Endothelial cell of hepatic sinusoid (primary cell): ENCODE measurements around the gene OBP2B.
"Not testable (repeated sequence)": the region's sequence is repeated elsewhere in the genome, so short reads cannot be mapped to it uniquely, and the experiment has no call there.

Experiments
- in situ Hi-C: cut with HindIII; loops from 2 replicates; pipeline ENCODE4 v1.10.0; 2017; ENCODE audit warnings: low sequenced_read_pairs

The OBP2B gene

GRCh38 chr9:133223159-133223756, 14.2 kb upstream of the OBP2B start:
- in situ Hi-C loops = not testable (repeated sequence)

- in situ Hi-C loops = not testable (repeated sequence)
Measured at GRCh38 chr9:133221994-133222393, 12.9 kb upstream of the OBP2B start.

DNA sequence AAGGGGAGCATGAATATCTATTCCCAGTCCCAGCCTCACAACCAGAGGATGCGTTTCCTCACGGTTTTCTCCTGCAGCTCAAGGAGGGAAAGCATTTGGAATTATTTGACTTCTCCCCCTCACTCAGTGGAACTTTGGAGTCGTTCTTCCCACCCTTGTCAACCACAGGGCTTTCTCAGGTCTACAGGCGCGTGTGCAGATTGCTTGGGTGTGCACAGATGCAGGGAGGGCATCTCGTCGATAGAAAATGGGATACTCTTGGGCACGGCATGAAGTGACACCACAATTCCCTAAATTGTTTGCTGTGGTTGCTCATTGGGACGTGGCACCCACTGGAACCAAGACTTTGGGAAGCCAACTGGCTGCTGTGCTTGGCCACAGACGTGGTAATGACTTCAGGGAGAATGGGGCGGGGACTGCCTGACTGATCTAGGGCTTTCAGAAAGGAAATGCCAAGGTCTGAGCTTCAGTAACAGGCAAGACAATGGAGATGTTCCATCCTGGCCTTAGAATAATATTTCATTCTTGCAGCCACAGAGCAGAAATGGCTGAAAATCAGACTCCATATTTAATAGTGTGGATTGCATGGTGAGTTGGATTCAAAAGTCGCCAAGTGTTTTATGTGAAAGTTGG, 12.2 kb upstream of the OBP2B start:
- in situ Hi-C loops = no loop called here

- in situ Hi-C loops = not testable (repeated sequence)
Measured at GRCh38 chr9:133218049-133218975, 9.3 kb upstream of the OBP2B start.

DNA sequence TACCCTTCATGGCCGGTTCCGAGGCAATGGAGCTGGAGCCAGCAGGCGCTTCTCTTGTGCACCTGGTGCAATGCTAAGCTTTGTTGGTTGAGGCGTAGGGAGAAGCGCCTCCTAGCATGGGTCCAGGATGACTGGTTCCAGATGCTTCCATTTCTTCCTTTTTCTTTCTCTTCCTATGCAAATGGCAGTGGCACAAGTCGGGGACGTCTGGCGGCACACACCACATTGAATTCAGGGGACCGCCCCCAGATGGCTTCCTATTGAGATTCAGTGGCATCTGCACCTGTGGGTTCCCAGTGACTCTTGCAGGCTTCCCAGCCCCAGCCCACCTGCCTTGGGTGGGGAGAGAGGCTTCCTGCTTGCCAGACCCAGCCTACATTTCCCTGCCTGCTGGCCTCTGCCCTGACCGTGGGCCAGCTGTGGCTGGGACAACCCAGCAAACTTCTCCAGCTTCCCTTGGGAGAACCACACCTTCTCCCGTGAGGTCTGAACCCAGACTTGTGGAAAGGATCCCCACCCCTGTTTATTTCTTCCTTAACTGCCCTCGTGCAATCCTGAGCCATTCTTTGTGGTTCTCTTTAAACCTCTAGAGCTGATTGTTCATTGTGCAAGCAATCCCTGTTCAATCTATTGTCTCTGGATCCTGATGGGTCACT, 8.4 kb upstream of the OBP2B start:
- in situ Hi-C loops = not testable (repeated sequence)

GRCh38 chr9:133214276-133214675, 5.2 kb upstream of the OBP2B start:
- in situ Hi-C loops = not testable (repeated sequence)

GRCh38 chr9:133210609-133211008, 1.6 kb upstream of the OBP2B start:
- in situ Hi-C loops = no loop called here

DNA sequence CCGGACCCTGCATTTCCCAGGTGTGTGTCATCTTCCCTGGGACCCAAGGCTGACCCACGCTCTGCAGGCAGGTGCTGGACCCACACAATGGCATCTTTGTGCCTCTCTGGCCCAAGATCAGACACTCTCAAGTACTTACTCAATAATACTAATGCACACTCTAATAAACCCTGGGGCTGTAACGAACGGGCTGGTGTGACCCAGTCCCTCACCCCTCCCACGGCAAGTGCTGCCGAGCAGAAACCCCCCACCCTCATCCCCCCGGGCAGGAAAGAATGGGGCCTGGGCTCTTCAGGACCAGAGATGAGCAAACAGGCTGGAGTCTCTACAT, 1.1 kb upstream of the OBP2B start:
- in situ Hi-C loops = no loop called here

DNA sequence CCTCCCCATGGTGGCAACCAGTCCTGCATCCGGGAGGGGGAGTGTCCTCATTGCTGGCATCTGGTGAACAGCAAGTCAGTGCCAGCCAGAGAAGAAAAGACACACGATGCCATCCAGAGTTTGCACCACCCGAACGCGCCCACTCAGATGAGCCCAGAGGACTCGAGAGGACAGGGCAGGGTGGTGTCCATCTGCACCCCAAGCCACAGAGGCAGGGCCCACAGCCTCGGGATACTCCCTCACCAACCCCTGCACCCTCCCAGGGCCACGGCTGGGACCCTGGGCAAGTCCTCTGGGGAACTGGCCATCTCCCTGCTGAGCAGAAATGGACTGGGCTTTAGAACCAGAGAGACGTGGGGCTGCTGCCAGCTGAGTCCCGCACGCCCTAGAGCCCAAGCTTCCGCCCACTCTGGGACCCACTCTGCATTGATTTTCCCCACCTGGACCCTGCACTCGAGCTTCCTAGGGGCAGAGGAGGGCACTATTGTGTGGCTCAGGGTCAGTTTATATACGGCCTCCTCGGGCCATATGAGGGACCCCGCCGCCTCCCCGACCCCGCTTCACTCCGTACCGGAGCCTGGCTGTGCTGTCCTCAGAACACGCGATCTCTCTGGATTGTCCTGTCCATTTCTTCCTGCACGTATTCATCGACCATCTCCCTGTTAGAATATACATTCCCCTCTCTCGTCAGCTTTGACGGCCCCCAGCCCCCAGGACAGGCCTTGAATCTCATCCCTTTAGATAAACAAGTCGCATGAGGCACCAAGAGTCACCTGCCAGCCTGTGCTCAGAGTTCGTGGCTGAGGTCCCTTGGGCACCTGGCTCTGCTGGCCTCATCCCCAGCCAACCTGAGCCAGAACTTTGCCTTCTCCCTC, 514 bp upstream of the OBP2B start:
- in situ Hi-C loops = not testable (repeated sequence)

GRCh38 chr9:133208171-133208879, 725 bp downstream of the OBP2B start:
- in situ Hi-C loops = not testable (repeated sequence)

- in situ Hi-C loops = no loop called here
Measured at GRCh38 chr9:133207540-133208170, 1.4 kb downstream of the OBP2B start.

DNA sequence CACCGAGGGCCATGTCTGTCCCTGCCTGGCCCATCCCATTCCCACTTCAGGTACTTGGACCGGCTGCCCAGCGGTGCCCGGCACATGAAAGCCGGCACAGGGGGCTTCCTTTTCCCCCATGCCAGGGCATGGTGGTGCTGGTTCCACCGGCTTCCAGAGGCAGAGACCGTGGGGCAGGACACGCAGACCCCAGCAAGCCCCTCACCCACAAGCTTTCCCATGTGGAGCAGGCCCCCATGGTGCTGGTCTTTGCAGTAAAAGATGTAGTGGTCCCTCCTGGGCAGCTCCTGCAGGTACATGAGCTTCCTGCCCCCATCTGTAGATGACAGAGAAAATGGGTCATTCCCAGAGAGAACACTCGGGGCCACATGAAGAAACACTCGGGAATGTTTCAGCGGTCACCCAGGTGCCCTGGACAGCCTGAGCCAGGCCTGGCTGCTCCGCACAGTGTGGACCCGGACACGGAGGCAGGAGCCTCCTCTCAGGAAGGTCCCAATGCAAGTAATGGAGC, 2.0 kb downstream of the OBP2B start:
- in situ Hi-C loops = no loop called here

- in situ Hi-C loops = no loop called here
Measured at GRCh38 chr9:133205996-133206931, 2.8 kb downstream of the OBP2B start.

GRCh38 chr9:133205481-133205887, 3.6 kb downstream of the OBP2B start:
- in situ Hi-C loops = not testable (repeated sequence)

- in situ Hi-C loops = no loop called here
Measured at GRCh38 chr9:133204993-133205336, 4.1 kb downstream of the OBP2B start.

- in situ Hi-C loops = no loop called here
Measured at GRCh38 chr9:133204335-133204992, 4.6 kb downstream of the OBP2B start.

GRCh38 chr9:133203506-133204075, 5.5 kb downstream of the OBP2B start:
- in situ Hi-C loops = no loop called here
